ENCODE data around the gene RPUSD1.

RPUSD1 gene

GRCh38 chr16:831571-832413, 43.6 kb upstream of the RPUSD1 start:
- Histone ChIP-seq H3K9me3 (ENCODE audit: control extremely low read depth in 1 of 5, control insufficient read depth in 4 of 5, insufficient read depth in 2 of 5, low read depth in 1 of 5, low read length in 4 of 5) (peaks cover 0 to 22% (median 10%) of the 10 kb centered on the region in 5 experiments), H3K27ac (ENCODE audit: insufficient read depth in 1 of 2, low read depth in 1 of 2, low read length in 2 of 2, poor library complexity in 1 of 2, severe bottlenecking in 2 of 2) (no peak overlapping the region), H3K4me1 (ENCODE audit: control extremely low read depth in 1 of 4, control insufficient read depth in 4 of 4, insufficient read depth in 4 of 4, low read length in 3 of 4) (peaks cover 0 to 26% (median 21%) of the 10 kb centered on the region in 4 experiments), H3K36me3 (ENCODE audit: control insufficient read depth in 4 of 4, insufficient read depth in 4 of 4, low read length in 3 of 4) (no peaks in the 10 kb centered on the region), H3K4me3 (ENCODE audit: control insufficient read depth in 1 of 7, extremely low read depth in 1 of 7, insufficient read depth in 4 of 7, low read depth in 2 of 7, low read length in 6 of 7) (peak overlapping the region in 1 of 7 experiments; percentile 48), H3K27me3 (replicated peaks in 2 of 5; ENCODE audit: control insufficient read depth in 4 of 5, insufficient read depth in 5 of 5, low read length in 4 of 5) (no peaks in the 10 kb centered on the region)
- no peak for DNase-seq
- POLR2A ChIA-PET: no interaction called here
- CTCF ChIA-PET: interaction anchor here (0.6 kb wide), 1 partner anchor 1045 kb away, joined by 4 read pairs; no protein-coding TSS in a partner anchor
- WGBS (ENCODE audit: insufficient coverage): 71% methylated on average over 23 of the region's 27 CpGs

DNA sequence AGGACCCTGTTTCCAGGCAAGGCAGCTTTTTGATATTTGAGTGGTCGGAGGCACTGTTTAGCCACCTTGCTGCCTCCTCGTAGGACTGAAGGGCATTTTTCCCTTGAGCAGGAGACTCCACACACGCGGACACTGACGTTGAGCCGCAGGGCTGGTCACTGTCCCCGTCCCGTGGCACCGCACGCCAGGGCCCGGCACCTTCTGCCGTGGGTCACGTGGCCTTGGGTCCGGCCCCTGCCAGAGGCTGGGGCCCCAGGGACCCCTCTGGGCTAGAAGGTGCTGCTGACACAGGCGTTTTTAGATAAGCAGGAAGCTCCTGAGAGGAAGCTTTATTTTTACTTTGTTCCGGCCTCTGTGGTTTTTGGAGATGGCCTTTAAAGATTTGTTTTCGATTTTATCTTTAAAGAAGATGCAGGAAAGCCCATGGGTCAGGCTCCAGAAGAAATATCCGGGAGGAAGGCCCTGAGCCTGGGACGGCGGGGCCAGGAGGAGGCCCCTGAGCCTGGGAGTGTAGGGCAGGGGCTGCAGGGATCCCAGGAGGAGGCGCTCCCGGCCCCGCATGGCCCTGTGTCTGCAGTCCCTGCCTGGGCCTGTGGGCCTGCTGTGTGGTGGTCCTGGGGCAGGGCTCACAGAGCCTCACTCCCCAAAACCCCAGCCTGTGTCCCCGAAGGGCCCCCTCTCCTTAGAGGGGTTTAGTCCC, 42.8 kb upstream of the RPUSD1 start:
- Histone ChIP-seq H3K27ac (ENCODE audit: insufficient read depth in 1 of 2, low read depth in 1 of 2, low read length in 2 of 2, poor library complexity in 1 of 2, severe bottlenecking in 2 of 2) (no peak overlapping the region), H3K36me3 (ENCODE audit: control insufficient read depth in 4 of 4, insufficient read depth in 4 of 4, low read length in 3 of 4) (no peaks in the 10 kb centered on the region), H3K4me3 (ENCODE audit: control insufficient read depth in 1 of 7, extremely low read depth in 1 of 7, insufficient read depth in 4 of 7, low read depth in 2 of 7, low read length in 6 of 7) (peak overlapping the region in 2 of 7 experiments; percentile 20 to 48), H3K9me3 (ENCODE audit: control extremely low read depth in 1 of 5, control insufficient read depth in 4 of 5, insufficient read depth in 2 of 5, low read depth in 1 of 5, low read length in 4 of 5) (peaks cover 0 to 16% (median 6%) of the 10 kb centered on the region in 5 experiments), H3K27me3 (replicated peaks in 2 of 5; ENCODE audit: control insufficient read depth in 4 of 5, insufficient read depth in 5 of 5, low read length in 4 of 5) (no peaks in the 10 kb centered on the region), H3K4me1 (ENCODE audit: control extremely low read depth in 1 of 4, control insufficient read depth in 4 of 4, insufficient read depth in 4 of 4, low read length in 3 of 4) (peaks cover 0 to 26% (median 21%) of the 10 kb centered on the region in 4 experiments)
- ChIA-PET CTCF (no interaction called here), POLR2A (no interaction called here)
- 13% methylated on average over 20 of the region's 24 CpGs for WGBS (ENCODE audit: insufficient coverage)
- no peak for DNase-seq

GRCh38 chr16:830107-830870, 42.1 kb upstream of the RPUSD1 start:
- DNase-seq: no peak
- ChIA-PET POLR2A (no interaction called here), CTCF (no interaction called here)
- Histone ChIP-seq H3K27ac (ENCODE audit: insufficient read depth in 1 of 2, low read depth in 1 of 2, low read length in 2 of 2, poor library complexity in 1 of 2, severe bottlenecking in 2 of 2) (no peak overlapping the region), H3K27me3 (replicated peaks in 2 of 5; ENCODE audit: control insufficient read depth in 4 of 5, insufficient read depth in 5 of 5, low read length in 4 of 5) (peaks cover 0 to 2% (median 0%) of the 10 kb centered on the region in 5 experiments), H3K4me3 (ENCODE audit: control insufficient read depth in 1 of 7, extremely low read depth in 1 of 7, insufficient read depth in 4 of 7, low read depth in 2 of 7, low read length in 6 of 7) (no peak overlapping the region), H3K4me1 (ENCODE audit: control extremely low read depth in 1 of 4, control insufficient read depth in 4 of 4, insufficient read depth in 4 of 4, low read length in 3 of 4) (peaks cover 0 to 27% (median 21%) of the 10 kb centered on the region in 4 experiments), H3K9me3 (ENCODE audit: control extremely low read depth in 1 of 5, control insufficient read depth in 4 of 5, insufficient read depth in 2 of 5, low read depth in 1 of 5, low read length in 4 of 5) (peaks cover 0 to 9% (median 0%) of the 10 kb centered on the region in 5 experiments), H3K36me3 (ENCODE audit: control insufficient read depth in 4 of 4, insufficient read depth in 4 of 4, low read length in 3 of 4) (no peaks in the 10 kb centered on the region)
- 87% methylated on average over 41 of the region's 43 CpGs for WGBS (ENCODE audit: insufficient coverage)

DNA sequence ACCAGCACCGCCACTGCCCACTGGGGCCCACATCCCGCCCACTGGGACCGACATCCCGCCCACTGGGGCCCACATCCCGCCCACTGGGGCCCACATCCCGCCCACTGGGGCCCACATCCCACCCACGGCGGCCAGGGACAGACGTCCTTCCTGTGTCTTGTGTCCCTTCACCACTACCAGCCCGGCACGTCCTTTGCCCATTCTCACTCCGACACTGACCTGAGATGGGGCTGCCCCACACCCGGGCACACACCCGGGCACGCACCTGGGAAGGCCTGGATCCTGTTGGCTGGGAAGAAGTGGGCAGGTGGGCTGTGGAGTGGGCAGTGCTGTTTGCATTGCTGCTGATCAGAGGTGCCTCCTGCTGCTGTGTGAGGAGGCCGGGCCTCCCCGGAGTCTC, 40.7 kb upstream of the RPUSD1 start:
- H3K27ac ChIP-seq (ENCODE audit: insufficient read depth in 1 of 2, low read depth in 1 of 2, low read length in 2 of 2, poor library complexity in 1 of 2, severe bottlenecking in 2 of 2): no peak overlapping the region
- 92% methylated on average over 15 of the region's 17 CpGs for WGBS (ENCODE audit: insufficient coverage)
- CTCF ChIA-PET: no interaction called here
- no peak for DNase-seq
- H3K27me3 ChIP-seq (replicated peaks in 2 of 5; ENCODE audit: control insufficient read depth in 4 of 5, insufficient read depth in 5 of 5, low read length in 4 of 5): peaks cover 0 to 4% (median 0%) of the 10 kb centered on the region in 5 experiments
- H3K36me3 ChIP-seq (ENCODE audit: control insufficient read depth in 4 of 4, insufficient read depth in 4 of 4, low read length in 3 of 4): no peaks in the 10 kb centered on the region
- no peak overlapping the region for H3K4me3 ChIP-seq (ENCODE audit: control insufficient read depth in 1 of 7, extremely low read depth in 1 of 7, insufficient read depth in 4 of 7, low read depth in 2 of 7, low read length in 6 of 7)
- peaks cover 0 to 3% (median 0%) of the 10 kb centered on the region in 5 experiments for H3K9me3 ChIP-seq (ENCODE audit: control extremely low read depth in 1 of 5, control insufficient read depth in 4 of 5, insufficient read depth in 2 of 5, low read depth in 1 of 5, low read length in 4 of 5)
- H3K4me1 ChIP-seq (ENCODE audit: control extremely low read depth in 1 of 4, control insufficient read depth in 4 of 4, insufficient read depth in 4 of 4, low read length in 3 of 4): peaks cover 0 to 30% (median 21%) of the 10 kb centered on the region in 4 experiments
- POLR2A ChIA-PET: no interaction called here

DNA sequence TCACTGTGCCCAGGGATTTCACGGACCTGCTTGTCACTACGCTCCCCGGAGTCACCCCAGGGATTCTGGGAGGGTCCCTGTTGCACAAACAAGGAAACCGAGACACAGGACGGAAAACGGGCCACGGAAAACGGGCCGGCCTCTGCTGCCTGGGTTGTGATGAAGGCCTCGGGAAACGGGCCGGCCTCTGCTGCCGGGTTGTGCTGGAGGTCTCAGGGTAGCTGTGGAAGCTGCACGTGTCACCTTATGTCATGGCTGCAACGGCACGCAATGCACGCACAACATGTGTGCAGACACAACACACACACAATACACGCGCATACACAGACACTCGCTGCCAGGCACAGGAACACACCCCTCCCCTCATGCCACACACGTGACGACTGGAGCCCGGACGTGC, 39.3 kb upstream of the RPUSD1 start:
- POLR2A ChIA-PET: no interaction called here
- 93% methylated on average over 23 of the region's 24 CpGs for WGBS (ENCODE audit: insufficient coverage)

DNA sequence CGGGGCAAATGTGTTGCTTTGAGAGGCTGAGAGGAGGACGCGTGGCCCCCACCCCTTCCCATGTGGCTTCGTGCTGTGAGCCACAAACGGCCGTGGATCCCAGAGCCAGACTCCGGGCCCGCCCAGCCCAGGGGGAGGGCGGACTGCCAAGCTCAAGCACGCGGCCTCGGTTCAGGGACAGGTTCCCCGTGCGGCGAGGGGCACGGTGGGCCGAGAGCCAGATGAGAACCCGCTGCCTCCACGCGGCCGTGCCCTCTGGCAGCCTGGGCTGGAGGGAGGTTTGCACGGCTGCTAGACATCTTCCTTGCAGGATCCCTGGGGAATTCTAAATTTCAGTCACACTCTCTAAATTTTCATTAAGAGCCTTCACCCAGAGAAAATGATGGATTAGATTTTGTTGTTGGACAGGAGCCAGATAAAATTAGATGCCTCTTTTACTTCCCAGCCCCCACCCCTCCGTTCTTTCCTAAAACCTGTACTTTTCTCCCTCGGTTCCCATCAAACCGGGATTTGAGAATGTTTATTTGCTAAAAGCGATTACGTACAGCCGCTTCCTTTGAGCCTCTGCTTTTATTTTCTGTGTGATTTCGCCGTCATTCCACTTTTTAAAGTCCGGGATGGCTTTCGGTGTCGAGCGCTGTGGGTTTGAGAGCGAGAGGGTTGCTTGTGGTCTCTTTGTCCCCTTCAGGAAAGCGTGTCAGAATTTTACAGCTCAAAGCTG, 37.3 kb upstream of the RPUSD1 start:
- no peak overlapping the region for H3K27ac ChIP-seq (ENCODE audit: insufficient read depth in 1 of 2, low read depth in 1 of 2, low read length in 2 of 2, poor library complexity in 1 of 2, severe bottlenecking in 2 of 2)
- CTCF ChIA-PET: no interaction called here
- POLR2A ChIA-PET: no interaction called here
- peaks cover 0 to 20% (median 0%) of the 10 kb centered on the region in 5 experiments for H3K27me3 ChIP-seq (replicated peaks in 2 of 5; ENCODE audit: control insufficient read depth in 4 of 5, insufficient read depth in 5 of 5, low read length in 4 of 5)
- no peaks in the 10 kb centered on the region for H3K9me3 ChIP-seq (ENCODE audit: control extremely low read depth in 1 of 5, control insufficient read depth in 4 of 5, insufficient read depth in 2 of 5, low read depth in 1 of 5, low read length in 4 of 5)
- H3K4me1 ChIP-seq (ENCODE audit: control extremely low read depth in 1 of 4, control insufficient read depth in 4 of 4, insufficient read depth in 4 of 4, low read length in 3 of 4): peaks cover 0 to 19% (median 6%) of the 10 kb centered on the region in 4 experiments
- WGBS (ENCODE audit: insufficient coverage): 81% methylated on average over 28 of the region's 36 CpGs
- H3K36me3 ChIP-seq (ENCODE audit: control insufficient read depth in 4 of 4, insufficient read depth in 4 of 4, low read length in 3 of 4): no peaks in the 10 kb centered on the region
- peak in 2 of 3 donors; percentile 44 to 66 for DNase-seq
- no peak overlapping the region for H3K4me3 ChIP-seq (ENCODE audit: control insufficient read depth in 1 of 7, extremely low read depth in 1 of 7, insufficient read depth in 4 of 7, low read depth in 2 of 7, low read length in 6 of 7)

More for the DNA sequence above, 39.3 kb upstream of the RPUSD1 start:
- H3K4me1 ChIP-seq (ENCODE audit: control extremely low read depth in 1 of 4, control insufficient read depth in 4 of 4, insufficient read depth in 4 of 4, low read length in 3 of 4): peaks cover 0 to 30% (median 21%) of the 10 kb centered on the region in 4 experiments
- H3K27me3 ChIP-seq (replicated peaks in 2 of 5; ENCODE audit: control insufficient read depth in 4 of 5, insufficient read depth in 5 of 5, low read length in 4 of 5): peaks cover 0 to 7% (median 0%) of the 10 kb centered on the region in 5 experiments
- CTCF ChIA-PET: no interaction called here
- H3K36me3 ChIP-seq (ENCODE audit: control insufficient read depth in 4 of 4, insufficient read depth in 4 of 4, low read length in 3 of 4): no peaks in the 10 kb centered on the region
- no peak overlapping the region for H3K4me3 ChIP-seq (ENCODE audit: control insufficient read depth in 1 of 7, extremely low read depth in 1 of 7, insufficient read depth in 4 of 7, low read depth in 2 of 7, low read length in 6 of 7)
- no peak overlapping the region for H3K27ac ChIP-seq (ENCODE audit: insufficient read depth in 1 of 2, low read depth in 1 of 2, low read length in 2 of 2, poor library complexity in 1 of 2, severe bottlenecking in 2 of 2)
- H3K9me3 ChIP-seq (ENCODE audit: control extremely low read depth in 1 of 5, control insufficient read depth in 4 of 5, insufficient read depth in 2 of 5, low read depth in 1 of 5, low read length in 4 of 5): no peaks in the 10 kb centered on the region
- no peak for DNase-seq

All from common myeloid progenitor, CD34-positive (primary cell).